Measurements from ENCODE around the gene OS9. TPM values are rescaled to one million over a fixed set of nuclear protein-coding genes. Genes with fewer than 3 reads are reported as not detected.
"Not testable (repeated sequence)": the region's sequence is repeated elsewhere in the genome, so short reads cannot be mapped to it uniquely, and the experiment has no call there.

The OS9 gene
- total RNA-seq, 3 donors from 2014 or later: 86.4 to 108 (median 101) TPM

DNA sequence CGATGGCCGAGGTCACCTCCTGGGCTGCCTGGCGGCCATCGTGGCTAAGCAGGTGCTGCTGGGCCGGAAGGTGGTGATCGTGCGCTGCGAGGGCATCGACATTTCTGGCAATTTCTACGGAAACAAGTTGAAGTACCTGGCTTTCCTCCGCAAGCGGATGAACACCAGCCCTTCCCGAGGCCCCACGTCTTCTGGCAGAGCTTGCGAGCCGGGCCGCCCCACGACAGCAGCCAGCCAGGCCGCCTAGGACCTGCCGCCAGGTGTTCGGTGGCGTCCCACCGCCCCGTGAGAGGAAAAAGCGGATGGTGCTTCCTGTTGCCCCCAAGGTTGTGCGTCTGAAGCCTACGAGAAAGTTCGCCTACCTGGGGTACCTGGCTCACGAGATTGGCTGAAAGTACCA is 19.2 kb upstream of the OS9 start:
- H3K36me3 Mint-ChIP-seq (ENCODE audit: insufficient read depth): no peaks in the 10 kb centered on the region
- ATAC-seq (no peak), DNase-seq (no peak)
- H3K9me3 Mint-ChIP-seq: no peaks in the 10 kb centered on the region
- peaks cover 7% of the 10 kb centered on the region for H3K27me3 Mint-ChIP-seq (ENCODE audit: low read depth)
- no peak overlapping the region for H3K4me3 Mint-ChIP-seq
- no peaks in the 10 kb centered on the region for H3K4me1 Mint-ChIP-seq (ENCODE audit: low read depth)

DNA sequence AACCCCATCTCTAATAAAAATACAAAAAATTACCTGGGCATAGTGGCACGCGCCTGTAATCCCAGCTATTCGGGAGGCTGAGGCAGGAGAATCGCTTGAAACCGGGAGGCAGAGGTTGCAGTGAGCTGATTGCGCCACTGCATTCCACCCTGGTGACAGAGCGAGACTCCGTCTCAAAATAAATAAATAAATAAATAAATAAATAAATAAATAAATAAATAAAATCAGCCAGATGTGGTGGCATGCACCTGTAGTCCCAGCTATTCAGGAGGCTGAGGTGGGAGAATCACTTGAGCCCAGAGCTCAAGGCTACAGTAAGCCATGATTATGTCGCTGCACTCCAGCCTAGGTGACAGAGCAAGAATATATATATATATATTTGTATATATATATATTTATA is 16.0 kb upstream of the OS9 start:
- not testable (repeated sequence) for H3K27me3 Mint-ChIP-seq (ENCODE audit: low read depth); H3K4me1 Mint-ChIP-seq (ENCODE audit: low read depth); ATAC-seq; DNase-seq; H3K36me3 Mint-ChIP-seq (ENCODE audit: insufficient read depth); H3K4me3 Mint-ChIP-seq; H3K9me3 Mint-ChIP-seq

DNA sequence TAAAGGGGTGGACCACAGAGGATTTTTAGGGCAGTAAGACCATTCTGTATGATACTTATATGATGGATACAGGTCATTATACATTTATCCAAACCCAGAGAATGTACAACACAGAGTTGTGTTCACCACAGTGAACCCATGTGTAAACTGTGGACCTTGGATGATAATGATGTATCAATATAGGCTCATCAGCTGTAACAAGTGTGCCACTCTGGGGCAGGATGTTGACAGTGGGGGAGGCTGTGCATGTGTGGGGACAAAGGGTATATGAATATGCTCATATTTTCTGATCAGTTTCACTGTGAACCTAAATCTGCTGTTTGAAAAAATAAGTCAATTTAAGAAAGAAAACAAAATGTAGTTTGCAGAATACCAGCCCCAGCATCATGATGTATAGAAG is 14.2 kb upstream of the OS9 start:
- Mint-ChIP-seq H3K36me3 (ENCODE audit: insufficient read depth) (no peaks in the 10 kb centered on the region), H3K9me3 (peaks cover 5% of the 10 kb centered on the region), H3K4me1 (ENCODE audit: low read depth) (no peaks in the 10 kb centered on the region), H3K4me3 (no peak overlapping the region), H3K27me3 (ENCODE audit: low read depth) (peaks cover 4% of the 10 kb centered on the region)
- DNase-seq (no peak), ATAC-seq (no peak)

DNA sequence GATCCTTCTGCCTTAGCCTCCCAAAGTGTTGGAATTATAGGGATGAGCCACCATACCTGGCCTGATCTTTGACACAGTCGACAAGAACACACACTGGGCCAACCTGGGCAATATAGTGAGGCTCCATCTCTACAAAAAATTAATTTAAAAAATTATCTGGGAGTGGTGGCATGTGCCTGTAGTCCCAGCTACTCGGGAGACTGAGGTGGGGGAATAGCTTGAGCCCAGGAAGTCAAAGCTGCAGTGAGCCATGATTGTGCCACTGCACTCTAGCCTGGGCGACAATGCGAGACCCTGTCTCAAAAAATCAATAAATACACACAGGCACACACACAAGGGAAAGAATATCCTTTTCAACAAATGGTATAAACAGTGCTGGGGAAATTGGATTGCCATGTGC is 6.1 kb upstream of the OS9 start:
- Mint-ChIP-seq H3K27me3 (ENCODE audit: low read depth) (peaks cover 40% of the 10 kb centered on the region), H3K36me3 (ENCODE audit: insufficient read depth) (no peaks in the 10 kb centered on the region), H3K9me3 (no peaks in the 10 kb centered on the region), H3K4me3 (no peak overlapping the region), H3K4me1 (ENCODE audit: low read depth) (no peaks in the 10 kb centered on the region)
- no peak for ATAC-seq
- no peak for DNase-seq

DNA sequence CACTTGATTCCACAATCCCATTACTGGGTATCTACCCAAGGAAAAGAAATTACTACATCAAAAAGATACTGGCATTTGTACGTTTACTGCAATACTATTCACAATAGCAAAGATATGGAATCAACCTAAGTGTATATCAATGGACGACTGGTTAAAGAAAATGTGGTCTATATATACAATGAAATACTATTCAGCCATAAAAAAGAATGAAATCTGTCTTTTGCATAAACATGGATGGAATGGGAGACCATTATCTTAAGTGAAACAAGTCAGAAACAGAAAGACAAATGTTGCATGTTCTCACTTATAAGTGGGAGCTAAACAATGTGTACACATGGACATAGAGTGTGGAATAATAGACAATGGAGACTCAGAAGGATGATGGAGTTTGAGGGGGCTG is 5.0 kb upstream of the OS9 start:
- Mint-ChIP-seq H3K36me3 (ENCODE audit: insufficient read depth) (no peaks in the 10 kb centered on the region), H3K27me3 (ENCODE audit: low read depth) (peaks cover 40% of the 10 kb centered on the region)

DNA sequence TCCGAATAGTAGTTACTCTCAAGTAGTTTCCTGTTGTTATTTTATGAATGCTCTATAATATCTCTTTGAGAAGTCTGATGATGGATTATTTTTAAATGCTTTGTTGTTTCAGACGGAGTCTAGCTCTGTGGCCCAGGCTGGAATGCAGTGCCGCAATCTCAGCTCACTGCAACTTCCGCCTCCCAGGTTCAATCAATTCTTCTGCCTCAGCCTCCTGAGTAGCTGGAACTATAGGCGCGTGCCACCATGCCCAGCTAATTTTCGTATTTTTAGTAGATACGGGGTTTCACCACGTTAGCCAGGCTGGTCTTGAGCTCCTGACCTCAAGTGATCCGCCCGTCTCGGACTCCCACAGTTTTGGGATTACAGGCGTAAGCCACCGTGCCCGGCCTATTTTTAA is 1.4 kb upstream of the OS9 start:
- H3K36me3 Mint-ChIP-seq (ENCODE audit: insufficient read depth): peaks cover 17% of the 10 kb centered on the region
- ATAC-seq (no peak), DNase-seq (no peak)
- H3K4me3 Mint-ChIP-seq: no peak overlapping the region
- H3K9me3 Mint-ChIP-seq: no peaks in the 10 kb centered on the region
- H3K27me3 Mint-ChIP-seq (ENCODE audit: low read depth): peaks cover 18% of the 10 kb centered on the region
- H3K4me1 Mint-ChIP-seq (ENCODE audit: low read depth): peaks cover 4% of the 10 kb centered on the region

More for the DNA sequence above, 5.0 kb upstream of the OS9 start:
- DNase-seq (no peak), ATAC-seq (no peak)
- no peaks in the 10 kb centered on the region for H3K9me3 Mint-ChIP-seq
- no peaks in the 10 kb centered on the region for H3K4me1 Mint-ChIP-seq (ENCODE audit: low read depth)
- no peak overlapping the region for H3K4me3 Mint-ChIP-seq

DNA sequence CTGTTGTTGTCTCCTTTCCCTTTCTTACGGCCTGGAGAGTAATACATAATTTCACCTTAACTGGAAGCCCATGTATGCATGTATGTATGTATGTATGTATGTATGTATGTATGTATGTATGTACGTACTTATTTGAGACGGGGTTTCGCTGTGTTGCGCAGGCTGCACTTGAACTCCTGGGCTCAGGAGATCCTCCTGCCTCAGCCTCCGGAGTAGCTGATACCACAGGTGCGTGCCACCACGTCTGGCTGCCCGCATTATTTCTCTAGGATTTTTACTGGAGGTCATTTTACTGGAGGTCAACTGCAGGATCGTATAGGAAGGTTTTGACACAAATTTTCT is 644 bp upstream of the OS9 start:
- H3K9me3 Mint-ChIP-seq: no peaks in the 10 kb centered on the region
- H3K4me1 Mint-ChIP-seq (ENCODE audit: low read depth): peaks cover 4% of the 10 kb centered on the region
- H3K4me3 Mint-ChIP-seq: no peak overlapping the region
- peaks cover 16% of the 10 kb centered on the region for H3K27me3 Mint-ChIP-seq (ENCODE audit: low read depth)
- peaks cover 21% of the 10 kb centered on the region for H3K36me3 Mint-ChIP-seq (ENCODE audit: insufficient read depth)
- DNase-seq (no peak), ATAC-seq (peak in 1 of 2 donors; percentile 1)

DNA sequence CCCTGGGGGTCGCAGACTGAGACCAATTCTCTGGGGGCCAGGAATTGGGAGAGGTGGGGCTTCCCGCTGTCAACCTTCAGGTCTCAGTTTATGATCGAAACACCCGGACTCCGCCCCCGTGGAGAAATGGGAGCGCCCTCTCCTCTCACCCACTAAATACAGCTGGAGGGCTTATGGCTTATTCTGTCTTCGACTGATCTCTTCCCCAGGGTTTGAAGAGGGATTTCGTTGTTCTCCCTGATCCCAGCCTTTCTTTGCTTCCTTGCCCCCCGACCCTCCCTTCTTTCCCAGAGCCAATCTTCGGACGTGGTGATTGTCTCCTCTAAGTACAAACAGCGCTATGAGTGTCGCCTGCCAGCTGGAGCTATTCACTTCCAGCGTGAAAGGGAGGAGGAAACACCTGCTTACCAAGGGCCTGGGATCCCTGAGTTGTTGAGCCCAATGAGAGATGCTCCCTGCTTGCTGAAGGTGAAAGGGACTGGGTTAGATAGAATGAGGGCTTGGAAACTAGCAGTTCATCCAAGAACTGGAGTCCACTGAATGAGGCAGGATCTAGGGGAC is 607 bp downstream of the OS9 start:
- H3K27me3 Mint-ChIP-seq (ENCODE audit: low read depth): peaks cover 10% of the 10 kb centered on the region
- peaks cover 4% of the 10 kb centered on the region for H3K4me1 Mint-ChIP-seq (ENCODE audit: low read depth)
- peaks cover 33% of the 10 kb centered on the region for H3K36me3 Mint-ChIP-seq (ENCODE audit: insufficient read depth)
- DNase-seq (no peak), ATAC-seq (no peak)
- H3K9me3 Mint-ChIP-seq: no peaks in the 10 kb centered on the region
- H3K4me3 Mint-ChIP-seq: no peak overlapping the region

DNA sequence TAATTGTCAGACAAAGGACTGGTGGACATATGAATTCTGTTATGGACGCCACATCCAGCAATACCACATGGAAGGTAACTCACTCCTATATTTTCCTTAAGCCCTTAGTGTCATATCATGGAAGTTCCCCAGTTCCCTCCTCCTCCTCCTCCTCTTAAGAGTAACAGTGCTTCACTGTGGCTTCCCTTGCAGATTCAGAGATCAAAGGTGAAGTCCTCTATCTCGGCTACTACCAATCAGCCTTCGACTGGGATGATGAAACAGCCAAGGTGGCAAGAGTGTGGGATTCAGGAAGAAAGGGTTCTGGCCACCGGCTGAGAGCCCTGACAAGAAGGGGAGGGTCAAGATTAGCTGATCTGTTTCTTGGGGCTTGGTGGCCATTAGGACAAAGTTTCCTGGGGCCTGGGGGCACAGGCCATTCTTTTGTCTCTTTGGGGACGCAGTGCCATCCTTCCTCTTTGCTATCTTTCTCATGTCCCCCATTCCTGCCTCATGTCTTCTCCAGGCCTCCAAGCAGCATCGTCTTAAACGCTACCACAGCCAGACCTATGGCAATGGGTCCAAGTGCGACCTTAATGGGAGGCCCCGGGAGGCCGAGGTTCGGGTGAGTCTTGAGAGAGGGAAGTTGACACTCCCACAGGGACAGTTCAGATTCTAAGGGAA is 2.0 kb downstream of the OS9 start:
- peak overlapping the region; percentile 27 for H3K4me3 Mint-ChIP-seq
- H3K36me3 Mint-ChIP-seq (ENCODE audit: insufficient read depth): peaks cover 38% of the 10 kb centered on the region
- DNase-seq (no peak), ATAC-seq (no peak)
- H3K9me3 Mint-ChIP-seq: no peaks in the 10 kb centered on the region
- H3K4me1 Mint-ChIP-seq (ENCODE audit: low read depth): peaks cover 4% of the 10 kb centered on the region
- peaks cover 2% of the 10 kb centered on the region for H3K27me3 Mint-ChIP-seq (ENCODE audit: low read depth)

DNA sequence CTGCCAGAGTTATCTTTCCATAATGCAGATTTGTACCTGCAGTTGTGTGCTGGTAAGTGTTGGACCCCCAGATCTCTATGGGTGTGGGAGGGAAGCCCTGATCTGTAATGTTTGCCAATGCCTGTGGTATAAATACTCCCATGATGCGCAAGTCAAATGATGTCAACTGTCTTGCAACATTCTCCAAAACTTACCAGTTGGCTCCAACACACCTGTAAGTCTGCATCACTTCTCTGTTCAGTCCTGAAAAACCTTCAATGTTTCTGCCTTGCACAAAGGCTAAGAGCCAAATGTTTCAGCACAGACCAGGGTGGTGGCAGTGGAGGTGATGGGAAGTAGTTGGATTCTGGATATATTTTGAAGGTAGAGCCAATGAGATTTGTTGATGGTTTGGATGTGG is 3.1 kb downstream of the OS9 start:
- no peak overlapping the region for H3K4me3 Mint-ChIP-seq
- H3K36me3 Mint-ChIP-seq (ENCODE audit: insufficient read depth): peaks cover 41% of the 10 kb centered on the region
- H3K4me1 Mint-ChIP-seq (ENCODE audit: low read depth): peaks cover 4% of the 10 kb centered on the region
- no peak for ATAC-seq
- no peak for DNase-seq
- no peaks in the 10 kb centered on the region for H3K27me3 Mint-ChIP-seq (ENCODE audit: low read depth)
- H3K9me3 Mint-ChIP-seq: no peaks in the 10 kb centered on the region

DNA sequence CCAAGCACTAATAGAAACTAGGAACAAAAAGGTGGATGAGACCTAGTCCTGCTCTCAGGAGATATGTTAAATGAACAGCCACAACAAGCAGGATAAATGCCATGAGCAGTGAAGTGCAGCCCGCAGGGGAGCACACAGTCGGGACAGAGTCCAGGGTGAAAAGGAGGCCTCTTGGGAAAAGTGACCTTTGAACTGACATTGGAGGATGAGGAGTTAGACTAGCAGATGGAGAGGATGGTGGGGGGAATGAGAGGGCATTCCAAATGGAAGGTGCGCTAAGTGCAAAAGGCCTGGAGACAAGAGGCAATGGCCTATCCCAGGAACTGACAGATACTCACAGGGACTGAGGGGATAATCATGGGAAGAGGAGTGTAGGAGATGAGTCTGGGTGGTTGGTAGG is 4.5 kb downstream of the OS9 start:
- Mint-ChIP-seq H3K36me3 (ENCODE audit: insufficient read depth) (peaks cover 53% of the 10 kb centered on the region), H3K9me3 (no peaks in the 10 kb centered on the region), H3K4me3 (no peak overlapping the region), H3K4me1 (ENCODE audit: low read depth) (peaks cover 6% of the 10 kb centered on the region), H3K27me3 (ENCODE audit: low read depth) (no peaks in the 10 kb centered on the region)
- ATAC-seq (no peak), DNase-seq (no peak)

DNA sequence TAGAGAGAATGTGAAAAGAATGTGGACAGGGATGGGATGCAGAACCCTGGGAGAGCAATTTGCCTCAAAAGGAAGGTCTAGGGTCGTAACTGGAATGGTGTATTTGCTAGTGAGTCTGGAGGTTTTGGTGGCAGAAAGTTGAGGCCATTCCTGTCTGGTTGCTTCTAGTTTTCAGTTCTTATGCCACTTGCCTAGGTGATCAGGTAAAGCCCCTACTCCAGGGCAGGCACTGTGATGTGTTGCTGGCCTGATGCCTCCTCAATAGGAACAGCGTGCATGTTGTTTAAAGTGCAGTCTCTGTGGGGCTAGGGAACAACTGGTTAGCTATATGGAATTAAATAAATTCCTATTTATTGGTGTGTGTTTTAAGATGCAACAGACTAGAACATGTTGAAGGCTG is 6.4 kb downstream of the OS9 start:
- Mint-ChIP-seq H3K4me3 (no peak overlapping the region), H3K4me1 (ENCODE audit: low read depth) (peaks cover 6% of the 10 kb centered on the region), H3K36me3 (ENCODE audit: insufficient read depth) (peaks cover 67% of the 10 kb centered on the region), H3K9me3 (peaks cover 4% of the 10 kb centered on the region), H3K27me3 (ENCODE audit: low read depth) (no peaks in the 10 kb centered on the region)
- DNase-seq (no peak), ATAC-seq (no peak)

DNA sequence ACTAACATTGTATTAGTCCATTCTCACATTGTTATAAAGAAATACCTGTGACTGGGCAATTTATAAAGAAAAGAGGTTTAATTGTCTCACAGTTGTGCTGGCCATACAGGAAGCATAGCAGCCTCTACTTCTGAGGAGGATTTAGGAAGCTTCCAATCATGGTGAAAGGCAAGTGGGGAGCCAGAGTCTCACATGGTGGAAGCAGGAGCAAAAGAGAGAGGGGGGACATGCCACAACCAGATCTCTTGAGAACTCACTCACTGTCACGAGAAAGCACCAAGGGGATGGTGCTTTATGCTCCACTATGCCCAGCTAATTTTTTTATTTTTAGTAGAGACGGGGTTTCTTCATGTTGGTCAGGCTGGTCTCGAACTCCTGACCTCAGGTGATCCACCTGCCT is 13.3 kb downstream of the OS9 start:
- Mint-ChIP-seq H3K4me1 (ENCODE audit: low read depth) (no peaks in the 10 kb centered on the region), H3K27me3 (ENCODE audit: low read depth) (no peaks in the 10 kb centered on the region), H3K36me3 (ENCODE audit: insufficient read depth) (peaks cover 45% of the 10 kb centered on the region), H3K9me3 (peaks cover 4% of the 10 kb centered on the region), H3K4me3 (no peak overlapping the region)
- ATAC-seq: no peak
- no peak for DNase-seq

DNA sequence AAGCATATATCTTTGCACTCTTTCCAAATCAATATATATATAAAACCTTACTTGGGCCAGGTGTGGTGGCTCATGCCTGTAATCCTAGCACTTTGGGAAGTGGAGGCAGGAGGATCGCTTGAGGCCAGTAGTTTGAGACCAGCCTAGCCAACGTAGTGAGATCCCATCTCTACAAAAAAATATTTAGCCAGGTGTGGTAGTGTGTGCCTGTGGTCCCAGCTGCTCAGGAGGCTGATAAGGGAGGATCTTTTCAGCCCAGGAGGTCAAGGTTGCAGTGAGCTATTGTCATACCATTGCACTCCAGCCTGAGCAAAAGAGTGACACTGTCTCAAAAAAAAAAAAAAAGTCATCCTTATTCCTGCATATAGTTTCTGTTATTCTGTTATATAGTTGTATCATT is 14.4 kb downstream of the OS9 start:
- DNase-seq (no peak), ATAC-seq (no peak)
- Mint-ChIP-seq H3K4me3 (no peak overlapping the region), H3K27me3 (ENCODE audit: low read depth) (no peaks in the 10 kb centered on the region), H3K4me1 (ENCODE audit: low read depth) (no peaks in the 10 kb centered on the region), H3K36me3 (ENCODE audit: insufficient read depth) (peaks cover 38% of the 10 kb centered on the region), H3K9me3 (peaks cover 4% of the 10 kb centered on the region)

DNA sequence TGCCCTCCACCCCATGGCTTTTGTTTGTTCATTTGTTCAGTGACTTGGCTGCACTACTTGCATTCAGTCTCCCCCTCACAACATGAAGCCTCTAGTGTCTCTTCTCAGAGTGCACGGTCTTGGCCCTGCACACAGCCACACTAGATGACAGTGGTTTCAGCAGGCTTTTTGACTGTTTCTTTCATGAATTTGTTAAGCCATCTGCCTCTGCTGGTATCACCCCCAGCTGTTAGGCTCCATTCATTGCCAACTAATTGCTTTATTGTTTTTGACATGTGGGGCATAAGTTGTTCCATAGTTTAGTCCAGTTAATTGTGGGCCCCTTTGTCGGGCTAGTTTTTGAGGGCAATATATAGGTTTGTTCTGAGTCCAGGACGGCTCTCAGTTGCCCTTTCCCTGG is 18.8 kb downstream of the OS9 start:
- H3K9me3 Mint-ChIP-seq: no peaks in the 10 kb centered on the region
- no peak overlapping the region for H3K4me3 Mint-ChIP-seq
- ATAC-seq: no peak
- H3K36me3 Mint-ChIP-seq (ENCODE audit: insufficient read depth): peaks cover 23% of the 10 kb centered on the region
- H3K27me3 Mint-ChIP-seq (ENCODE audit: low read depth): no peaks in the 10 kb centered on the region
- DNase-seq: no peak
- H3K4me1 Mint-ChIP-seq (ENCODE audit: low read depth): no peaks in the 10 kb centered on the region
